Body of pancreas (tissue), 4 donors: ENCODE data around the gene OSER1.

ENCODE experiments used
- CTCF ChIP-seq, 7 experiments: fragments of 450-650 bp in 4 of 7; fragments of 200-600 bp in 3 of 7; sonication (generic) in 3 of 7; IDR thresholded peaks; one replicate each; pipeline ENCODE4 v1.5.1; 2016 to 2019; ENCODE audit warnings: antibody characterized with exemption in 7 of 7
- POLR2A ChIP-seq, 3 donors: fragments of 450-650 bp; IDR thresholded peaks; one replicate each; pipeline ENCODE4 v1.6.1; 2016; ENCODE audit warnings: antibody characterized with exemption in 3 of 3, mild to moderate bottlenecking in 2 of 3

DNA sequence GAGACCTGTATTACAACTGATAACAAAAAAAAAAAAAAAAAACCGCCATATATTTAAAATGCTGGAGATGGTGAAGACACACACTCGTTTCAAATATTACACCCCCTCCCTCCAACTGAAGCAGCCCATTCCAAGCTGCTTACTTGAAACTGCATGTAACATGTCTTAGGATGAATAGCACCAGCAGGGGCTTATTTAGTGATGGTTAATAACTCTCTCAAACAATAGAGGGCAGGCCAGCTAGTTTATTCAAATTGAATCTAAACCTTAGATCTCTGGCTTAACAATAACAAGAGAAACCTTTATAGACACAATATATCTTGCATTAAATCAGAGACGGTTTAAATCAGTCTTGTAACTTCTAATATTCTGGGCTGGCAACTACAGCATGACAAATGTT lies 14.3 kb downstream of the OSER1 start:
- TF ChIP-seq CTCF (IDR thresholded peaks at IDR 0.05) (no peak), POLR2A (IDR thresholded peaks at IDR 0.05) (no peak)
